ENCODE data around the gene PAPPA2.

GRCh38 chr1:176436251-176436650, 26.7 kb upstream of the PAPPA2 start:
- no peak for TF ChIP-seq POLR2A (IDR thresholded peaks at IDR 0.05; ENCODE audit: low read depth, low read length)
- TF ChIP-seq ZBED1 (IDR thresholded peaks at IDR 0.05; ENCODE audit: borderline replicate concordance) = no peak
- no peak for TF ChIP-seq CTCF (IDR thresholded peaks at IDR 0.05 in 2 of 3, conservative IDR thresholded peaks at IDR 0.05 in 1 of 3; ENCODE audit: control insufficient read depth in 2 of 3, extremely low read depth in 1 of 3, insufficient read depth in 1 of 3, low read depth in 3 of 3, low read length in 3 of 3)
- no peak for TF ChIP-seq YBX1 (IDR thresholded peaks at IDR 0.05)
